Stimulated activated CD4-positive, alpha-beta T cell treated with anti-CD3 and anti-CD28 coated beads, Interleukin-15, amount 100 ng/mL, for 48 hours (primary cell): ENCODE data around the gene CDCP1.

Source experiments
- DNase-seq, 2 donors: peaks; one replicate each; pipeline ENCODE4 v3.0.0-alpha.2; 2020; ENCODE audit warnings: low read depth in 2 of 2

Gene CDCP1

DNA sequence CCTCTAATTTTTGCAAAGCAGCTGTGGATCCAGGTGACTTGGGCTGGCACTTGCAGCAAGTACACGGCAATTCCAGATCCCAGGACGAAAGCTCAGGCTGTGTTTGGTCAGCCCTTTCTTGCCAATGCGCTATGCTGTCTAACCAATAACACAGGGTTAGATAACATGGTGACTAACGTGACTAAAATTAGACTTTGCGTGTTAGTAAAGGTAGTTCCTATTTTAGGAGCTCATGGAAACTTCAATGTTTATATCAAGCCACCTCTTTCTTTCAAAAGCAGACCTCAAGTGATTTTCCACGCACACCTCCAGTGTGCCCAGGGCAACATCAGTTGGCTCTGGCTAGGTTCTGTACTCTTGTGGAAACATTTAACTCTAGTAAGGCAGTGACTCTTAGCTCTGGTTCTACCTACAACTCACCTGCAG lies 32.5 kb downstream of the CDCP1 start:
- no peak for DNase-seq

- no peak for DNase-seq
Measured at GRCh38 chr3:45112939-45113338, 33.2 kb downstream of the CDCP1 start.

DNA sequence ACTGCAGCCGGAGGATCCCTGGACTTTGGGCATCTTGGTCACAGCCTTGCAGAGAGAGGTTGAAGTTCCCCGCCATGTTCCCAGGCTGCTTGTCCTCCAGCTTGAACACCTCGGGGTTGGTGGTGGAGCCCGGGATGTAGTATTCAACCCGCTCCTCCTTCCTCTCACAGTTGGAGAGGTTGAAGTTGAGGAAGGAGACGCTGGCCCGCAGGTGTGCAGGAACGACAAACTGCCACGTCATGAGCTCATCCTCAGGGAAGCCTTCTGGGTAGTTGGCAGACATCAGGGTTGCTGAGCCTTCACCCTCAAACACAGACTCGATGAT lies 35.7 kb downstream of the CDCP1 start:
- DNase-seq, result no peak

GRCh38 chr3:45109771-45110508 lies 36.2 kb downstream of the CDCP1 start:
- DNase-seq, result no peak

DNA sequence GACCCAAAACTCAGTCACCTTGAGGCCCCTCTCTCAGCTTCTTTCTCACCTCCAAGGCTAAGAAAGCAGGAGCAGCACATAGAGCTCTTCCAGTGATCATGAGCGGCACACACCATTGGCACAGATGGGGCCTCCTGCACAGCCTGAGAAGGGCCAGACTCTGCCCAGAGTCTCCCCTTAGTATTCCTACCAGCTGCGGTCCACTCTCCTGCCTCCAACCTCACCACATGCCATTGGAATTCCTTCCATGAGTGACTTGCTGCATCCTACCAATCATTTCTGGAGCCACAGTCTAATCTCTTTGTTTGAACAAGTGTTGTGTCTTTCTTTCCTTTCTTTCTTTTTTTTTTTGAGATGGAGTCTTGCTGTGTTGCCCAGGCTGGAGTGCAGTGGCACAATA lies 39.3 kb downstream of the CDCP1 start:
- DNase-seq, result no peak

DNA sequence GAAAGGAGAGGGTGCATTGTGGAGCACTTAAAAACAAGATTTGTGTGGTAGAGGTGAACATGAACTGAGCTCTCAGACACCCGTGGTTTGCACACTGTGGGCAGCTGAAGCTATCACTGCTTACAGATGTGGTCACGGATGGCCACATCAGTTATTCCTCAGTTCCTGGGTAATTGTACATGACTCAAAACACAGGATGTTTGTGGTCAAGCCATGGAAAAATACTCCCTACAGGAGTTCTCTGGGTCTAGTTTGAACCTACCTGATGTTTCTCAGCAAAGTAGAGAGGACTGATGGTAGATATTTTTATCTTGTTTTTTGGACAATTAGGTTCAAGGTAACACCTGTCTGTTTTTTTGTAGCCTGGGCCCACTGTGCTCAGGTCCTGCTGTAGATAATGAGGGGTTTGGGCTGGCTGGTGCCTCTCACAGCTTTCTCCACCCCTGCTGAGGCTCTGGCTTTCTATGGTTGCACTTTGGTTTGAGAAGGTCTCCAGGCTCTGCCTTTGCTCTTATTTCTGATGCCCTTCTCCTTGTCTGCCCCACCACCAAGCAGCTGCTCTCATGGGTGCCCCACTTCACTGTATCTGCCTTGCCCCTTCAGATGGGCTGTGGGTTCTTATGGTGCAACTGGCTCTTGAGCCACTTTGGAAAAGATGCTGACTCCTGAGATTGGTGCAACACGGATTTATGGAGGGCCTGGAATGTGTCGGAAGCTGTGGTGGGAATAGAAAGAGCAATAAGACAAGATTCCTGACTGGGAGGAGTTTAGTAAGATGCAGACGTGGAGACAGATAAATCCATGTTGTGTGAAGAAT lies 40.1 kb downstream of the CDCP1 start:
- peak; percentile 59 to 63 for DNase-seq

DNA sequence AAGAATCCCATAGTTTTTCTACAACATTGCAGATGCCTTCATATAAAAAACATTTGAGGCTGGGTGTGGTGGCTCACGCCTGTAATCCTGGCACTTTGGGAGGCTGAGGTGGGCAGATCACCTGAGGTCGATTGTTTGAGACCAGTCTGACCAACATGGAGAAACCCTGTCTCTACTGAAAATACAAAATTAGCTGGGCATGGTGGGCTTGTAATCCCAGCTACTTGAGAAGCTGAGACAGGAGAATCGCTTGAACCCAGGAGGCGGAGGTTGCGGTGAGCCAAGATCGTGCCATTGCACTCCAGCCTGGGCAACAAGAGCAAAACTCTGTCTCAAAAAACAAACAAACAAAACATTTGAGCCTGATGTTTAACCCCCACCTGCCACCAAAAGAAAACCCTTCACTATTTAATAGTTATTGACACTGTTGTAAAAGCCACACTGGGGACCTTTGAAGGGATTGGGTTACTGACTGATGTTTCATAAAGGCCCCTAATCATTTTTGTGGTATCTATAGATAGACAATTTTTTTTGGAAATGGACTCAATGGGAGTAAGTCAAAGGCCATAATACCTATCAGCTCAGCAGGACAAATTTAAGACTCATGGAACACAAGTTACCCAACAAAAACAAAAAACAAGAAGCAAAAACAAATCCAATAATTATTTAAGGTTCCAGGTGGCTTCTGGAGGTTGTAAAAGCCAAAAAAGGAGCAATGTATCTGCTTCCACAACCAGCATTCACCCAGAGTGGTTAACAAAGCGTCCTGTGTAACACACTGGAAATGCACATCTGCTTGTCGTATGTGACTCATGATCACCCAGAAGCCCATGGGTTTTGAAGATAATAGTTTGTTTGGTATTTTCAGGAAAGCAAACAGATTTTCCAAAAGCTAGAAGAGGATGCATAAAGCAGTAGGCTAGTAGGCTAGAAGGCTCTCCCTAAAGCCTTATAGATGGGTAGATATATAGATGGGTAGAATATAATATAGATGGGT lies 41.2 kb downstream of the CDCP1 start:
- no peak for DNase-seq

- DNase-seq, result no peak
Measured at GRCh38 chr3:45103753-45104714, 42.1 kb downstream of the CDCP1 start.

DNA sequence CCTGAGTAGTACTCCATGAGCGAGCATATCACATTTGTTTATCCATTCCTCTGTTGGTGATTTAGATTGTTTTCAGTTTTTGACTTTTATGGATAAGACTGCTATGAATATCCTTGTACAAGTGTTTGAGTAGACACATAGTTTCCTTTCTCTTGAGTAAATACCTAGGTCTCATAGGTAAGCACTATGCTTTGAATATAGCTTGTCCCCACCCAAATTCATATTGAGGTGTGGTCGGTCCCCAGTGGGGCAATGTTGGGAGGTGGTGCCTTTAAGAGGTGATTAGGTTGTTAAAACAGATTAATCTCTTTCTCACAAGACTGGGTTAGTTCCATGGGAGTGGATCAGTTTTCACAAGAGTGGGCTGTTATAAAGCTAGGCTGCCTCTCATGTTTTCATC lies 42.8 kb downstream of the CDCP1 start:
- no peak for DNase-seq

DNA sequence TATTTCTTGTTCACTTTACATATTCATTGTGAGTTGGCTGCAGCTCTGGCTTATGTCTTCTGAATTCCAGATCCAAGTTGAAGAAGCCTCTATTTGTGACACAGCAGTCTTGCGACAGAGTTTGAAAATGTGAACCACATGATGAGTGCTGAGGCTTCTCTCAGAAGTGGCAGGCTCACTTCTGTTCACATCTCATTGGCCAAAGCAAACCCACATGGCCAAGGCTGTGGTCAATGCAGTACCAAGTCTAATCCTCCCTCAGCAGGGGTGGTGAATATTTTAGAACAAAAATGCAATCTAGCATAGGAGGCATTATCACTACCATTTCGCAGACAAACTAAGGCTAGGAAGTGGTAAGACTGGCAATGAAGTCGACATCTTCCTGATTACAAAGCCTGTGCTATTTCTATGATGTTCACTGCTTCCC lies 45.2 kb downstream of the CDCP1 start:
- no peak for DNase-seq

DNA sequence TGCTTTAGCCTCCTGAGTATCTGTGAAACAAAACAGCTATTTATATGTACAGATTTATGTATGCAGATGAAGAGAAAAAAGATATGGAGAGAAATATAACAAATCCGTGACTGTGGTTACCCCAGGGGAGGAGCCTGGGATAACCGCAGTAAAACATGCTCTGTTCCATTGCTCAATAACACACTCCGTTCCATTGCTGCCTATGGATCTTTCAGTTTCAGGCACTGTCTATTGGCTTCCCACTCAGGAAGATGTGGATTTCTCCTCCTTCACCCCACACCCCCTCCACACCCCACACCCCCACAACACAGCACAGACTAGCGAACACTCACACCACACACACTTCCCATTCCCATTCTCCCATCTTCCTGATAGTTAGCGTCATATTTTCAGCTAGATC lies 47.9 kb downstream of the CDCP1 start:
- DNase-seq, result no peak

GRCh38 chr3:45097296-45097883 lies 48.8 kb downstream of the CDCP1 start:
- no peak for DNase-seq

GRCh38 chr3:45095916-45096526 lies 50.2 kb downstream of the CDCP1 start:
- no peak for DNase-seq

- DNase-seq, result no peak
Measured at GRCh38 chr3:45093176-45093575, 53.0 kb downstream of the CDCP1 start.

DNA sequence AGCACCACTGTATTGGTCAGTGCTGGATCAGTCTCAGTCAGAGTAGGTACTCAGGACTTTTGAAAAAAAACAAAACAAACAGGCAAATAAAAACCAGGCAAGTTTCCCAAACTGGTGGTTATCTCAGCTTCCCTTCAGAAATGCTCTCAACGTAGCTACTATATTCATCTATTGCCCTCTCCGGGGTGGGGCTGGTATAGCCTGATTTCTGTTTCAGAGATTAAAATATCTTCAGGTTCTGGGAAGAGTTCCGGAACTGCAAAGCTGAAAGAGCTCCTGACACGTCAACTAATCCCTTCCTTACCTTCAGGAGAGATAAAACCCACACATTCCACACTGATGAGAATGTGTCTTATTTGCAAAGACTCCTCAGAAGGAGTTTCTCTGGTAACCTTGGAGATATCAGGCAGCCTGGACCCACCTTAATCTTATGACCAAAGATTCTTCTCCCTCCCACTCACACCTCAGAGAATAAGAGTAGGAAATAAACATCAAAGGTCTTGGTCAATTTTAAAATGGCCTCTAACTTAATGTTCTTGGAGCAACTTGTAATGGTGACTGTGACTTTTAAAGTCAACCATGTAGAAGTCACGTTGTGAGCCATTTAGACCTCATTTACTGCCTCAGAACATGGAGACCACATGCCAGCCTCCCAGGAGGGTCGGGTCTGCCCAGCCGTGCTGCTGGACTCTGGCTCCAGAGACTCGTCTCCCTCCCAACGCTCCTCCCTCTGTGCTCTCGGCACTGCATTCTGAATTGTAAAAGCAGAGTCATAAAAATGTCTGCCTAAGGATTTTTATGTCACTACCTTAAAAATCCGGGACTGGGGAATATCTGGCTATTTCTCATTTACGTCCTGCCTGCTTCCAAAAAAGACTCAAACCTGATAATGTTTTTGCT lies 53.8 kb downstream of the CDCP1 start:
- no peak for DNase-seq

DNA sequence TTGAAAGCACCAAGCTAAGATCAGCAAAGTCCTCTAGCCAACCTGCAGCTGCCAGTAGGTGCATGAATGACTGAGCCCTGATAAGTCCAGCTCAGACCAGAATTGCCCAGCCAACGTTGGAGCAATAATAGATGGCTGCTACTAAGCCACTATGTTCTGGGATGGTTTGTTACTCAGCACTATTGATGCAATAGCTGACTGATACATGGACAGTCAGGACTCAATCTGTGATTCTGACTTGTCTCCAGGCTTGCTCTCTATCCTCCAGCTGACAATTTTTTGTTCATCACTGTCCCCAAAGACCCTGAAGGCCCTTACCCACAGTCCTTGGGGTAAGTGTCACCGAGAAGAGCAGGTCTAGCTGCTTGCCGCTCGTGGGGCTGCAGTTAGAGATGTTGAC lies 55.3 kb downstream of the CDCP1 start:
- DNase-seq, result no peak

DNA sequence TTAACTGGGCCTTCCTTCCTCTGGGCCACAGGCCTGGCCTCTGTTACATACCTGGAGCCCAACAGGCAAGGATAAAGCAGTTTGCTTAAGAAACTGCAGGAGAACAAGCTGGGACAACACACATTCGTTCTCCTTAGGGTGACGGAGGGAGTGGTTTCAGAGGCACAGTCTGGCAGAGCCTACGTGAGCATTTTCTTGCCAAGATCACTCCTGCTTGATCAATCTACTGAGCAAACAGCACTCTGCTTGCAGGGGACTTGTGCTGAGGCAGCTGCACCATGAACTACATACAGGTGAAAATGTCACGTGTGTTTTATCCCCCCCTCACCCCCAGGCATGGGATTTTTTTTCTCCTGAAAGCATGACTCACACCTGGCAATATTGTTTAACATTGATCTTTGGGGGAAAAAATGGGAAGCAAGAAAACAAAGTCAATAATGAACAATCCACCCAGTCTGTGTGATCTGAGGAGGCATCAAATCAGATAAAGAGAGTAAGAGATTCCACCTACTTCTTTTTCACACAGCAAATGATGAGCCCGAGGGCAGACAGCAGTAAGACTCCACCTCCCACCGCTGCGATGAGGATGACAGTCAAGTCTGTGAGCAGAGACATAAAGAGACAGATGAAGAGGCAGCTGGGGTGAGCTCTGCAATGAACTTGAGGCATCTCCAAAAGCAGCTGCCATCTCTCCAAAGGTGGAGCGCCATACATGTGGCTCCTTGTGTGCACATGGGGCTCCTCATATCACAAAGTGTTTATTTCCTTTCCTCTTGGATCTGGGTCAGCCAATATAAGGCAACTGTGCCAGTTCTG lies 57.4 kb downstream of the CDCP1 start:
- no peak for DNase-seq

DNA sequence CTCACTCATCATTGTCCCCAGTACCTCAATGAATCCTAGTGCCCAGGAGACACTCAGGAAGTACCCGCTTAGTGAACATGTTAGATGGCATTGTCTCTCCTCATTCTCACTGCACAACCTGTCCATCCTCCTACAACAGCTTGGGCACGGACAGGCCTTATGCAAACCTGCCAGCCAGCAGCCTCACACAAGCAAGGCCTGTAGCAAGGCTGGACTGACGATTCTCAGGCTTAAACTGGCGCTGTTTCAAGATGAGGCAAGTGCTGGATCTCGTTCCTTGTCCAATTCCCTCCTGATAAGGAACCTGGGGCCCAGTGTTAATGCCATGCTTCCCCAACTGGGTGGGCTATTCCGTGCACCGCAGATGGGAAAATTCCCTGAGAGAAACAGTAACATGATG lies 59.0 kb downstream of the CDCP1 start:
- no peak for DNase-seq
